ENCODE measurements around the gene PRR15. TPM values are rescaled to one million over a fixed set of nuclear protein-coding genes. Genes with fewer than 3 reads are reported as not detected.

The PRR15 gene
- total and polyA plus RNA-seq, 2 of the 13 experiments (the other 11 are each of a cell fraction or from before 2014, with no cell fraction given): 2.3 to 7.8 TPM

GRCh38 chr7:29609162-29610037 lies 45.8 kb downstream of the PRR15 start:
- DNase-seq (ENCODE audit: low spot score): peak; percentile 30
- peak; percentile 40 for TF ChIP-seq XRCC5 (optimal IDR thresholded peaks at IDR 0.05; ENCODE audit: low read length)
- no peak for TF ChIP-seq HIC2 (CRISPR knock-in tag; IDR thresholded peaks at IDR 0.05; ENCODE audit: low read depth)
- no peak for TF ChIP-seq ZHX2 (IDR thresholded peaks at IDR 0.05; ENCODE audit: low read depth)
- no peak for TF ChIP-seq ZHX2 (CRISPR knock-in tag; IDR thresholded peaks at IDR 0.05; ENCODE audit: borderline replicate concordance)
- no peak for TF ChIP-seq ZSCAN5A (CRISPR knock-in tag; IDR thresholded peaks at IDR 0.05; ENCODE audit: borderline replicate concordance)
- TF ChIP-seq ZNF235 (CRISPR knock-in tag; IDR thresholded peaks at IDR 0.05; ENCODE audit: borderline replicate concordance): no peak
- TF ChIP-seq HOXA3 (CRISPR knock-in tag; IDR thresholded peaks at IDR 0.05): no peak
- no peak for TF ChIP-seq ZC3H4 (CRISPR knock-in tag; IDR thresholded peaks at IDR 0.05; ENCODE audit: borderline replicate concordance)
- 0 out of 4 replicates have a peak, but pooled peaks of 1 of the 2 experiments have one; percentile 24 for TF ChIP-seq HMGXB4 (CRISPR knock-in tag; IDR thresholded peaks at IDR 0.05; ENCODE audit: borderline replicate concordance in 1 of 2, low read depth in 1 of 2)

More at GRCh38 chr7:29609162-29610037, 45.8 kb downstream of the PRR15 start:
- ATAC-seq (peak; percentile 70), FAIRE-seq (peak; percentile 73)
- intact Hi-C loops (cut with micrococcal nuclease; ENCODE audit: unreplicated experiment): loop anchor here (5.0 kb wide), 1 partner anchor 687 kb away; no protein-coding TSS in a partner anchor
- no peak overlapping the region for H3K9ac ChIP-seq (ENCODE audit: insufficient read depth, low read depth, low read length)
- no peaks in the 10 kb centered on the region for H3K36me3 ChIP-seq (replicated peaks in 1 of 2; ENCODE audit: control insufficient read depth in 1 of 2, insufficient read depth in 2 of 2, low read length in 2 of 2)
- no peak overlapping the region for H2AFZ ChIP-seq (ENCODE audit: low read length)
- H4K20me1 ChIP-seq (ENCODE audit: insufficient read depth, low read length): no peaks in the 10 kb centered on the region
- WGBS (ENCODE audit: low lambda C conversion rate): 17% methylated on average over 15 of the region's 15 CpGs
- CTCF ChIA-PET (ENCODE audit: low intra/inter-chr PET ratio, low total read pairs): interaction anchor here (0.7 to 1.6 kb wide), 3 partner anchors 53 to 687 kb away, joined by 3 to 5 read pairs (median 4); no protein-coding TSS in a partner anchor
- H3K4me1 ChIP-seq (ENCODE audit: insufficient read depth, low read length): peaks cover 31% of the 10 kb centered on the region
- H3K27me3 ChIP-seq (ENCODE audit: control insufficient read depth in 1 of 2, insufficient read depth in 2 of 2, low read length in 2 of 2): no peaks in the 10 kb centered on the region
- H3K9me3 ChIP-seq (ENCODE audit: low read length): no peaks in the 10 kb centered on the region
- no peak overlapping the region for H3K4me3 ChIP-seq (replicated peaks in 1 of 3; ENCODE audit: insufficient read depth in 1 of 3, low read depth in 2 of 3, low read length in 3 of 3)
- H3K27ac ChIP-seq (ENCODE audit: extremely low read length, insufficient read depth, low read length): no peak overlapping the region
- in situ Hi-C loops (cut with HindIII; ENCODE audit: extremely low pct_ligation_motif_present, low pct_unique_long_range_greater_than_20kb): no loop called here
- H3K79me2 ChIP-seq (ENCODE audit: insufficient read depth, low read length): no peaks in the 10 kb centered on the region
- POLR2A ChIA-PET: interaction anchor here (0.5 kb wide), 1 partner anchor 706 kb away, joined by 3 read pairs; no protein-coding TSS in a partner anchor
- BruUV-seq (replicated peaks): no TSS peak
- H3K4me2 ChIP-seq (ENCODE audit: low read depth, low read length): peak overlapping the region; percentile 32
